Fibroblast of skin of scalp (primary cell): ENCODE results near the gene XPO6.

Experiments used
- DNase-seq: peaks from one replicate; pipeline ENCODE4 v3.0.0-alpha.2; 2013

Gene XPO6

DNA sequence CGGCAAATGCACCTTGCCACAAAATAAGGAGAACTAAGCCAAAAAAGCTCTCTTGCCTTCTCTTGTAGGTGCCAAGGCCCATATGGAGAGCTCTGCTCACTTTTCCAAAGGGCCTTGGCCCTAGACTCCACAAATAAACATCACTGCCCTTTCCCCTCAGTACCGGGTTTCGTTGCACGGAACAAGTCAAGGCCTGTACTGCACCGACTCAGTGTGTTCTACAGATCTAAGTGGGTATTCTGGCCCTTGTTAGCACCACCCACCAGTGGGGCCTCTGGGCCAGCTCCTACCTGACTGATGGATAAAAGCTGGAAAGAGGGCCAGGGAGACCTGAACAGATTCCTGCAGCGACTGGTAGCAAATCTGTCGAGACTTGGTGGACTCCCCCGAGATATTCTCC, 104.5 kb downstream of the XPO6 start:
- no peak for DNase-seq

DNA sequence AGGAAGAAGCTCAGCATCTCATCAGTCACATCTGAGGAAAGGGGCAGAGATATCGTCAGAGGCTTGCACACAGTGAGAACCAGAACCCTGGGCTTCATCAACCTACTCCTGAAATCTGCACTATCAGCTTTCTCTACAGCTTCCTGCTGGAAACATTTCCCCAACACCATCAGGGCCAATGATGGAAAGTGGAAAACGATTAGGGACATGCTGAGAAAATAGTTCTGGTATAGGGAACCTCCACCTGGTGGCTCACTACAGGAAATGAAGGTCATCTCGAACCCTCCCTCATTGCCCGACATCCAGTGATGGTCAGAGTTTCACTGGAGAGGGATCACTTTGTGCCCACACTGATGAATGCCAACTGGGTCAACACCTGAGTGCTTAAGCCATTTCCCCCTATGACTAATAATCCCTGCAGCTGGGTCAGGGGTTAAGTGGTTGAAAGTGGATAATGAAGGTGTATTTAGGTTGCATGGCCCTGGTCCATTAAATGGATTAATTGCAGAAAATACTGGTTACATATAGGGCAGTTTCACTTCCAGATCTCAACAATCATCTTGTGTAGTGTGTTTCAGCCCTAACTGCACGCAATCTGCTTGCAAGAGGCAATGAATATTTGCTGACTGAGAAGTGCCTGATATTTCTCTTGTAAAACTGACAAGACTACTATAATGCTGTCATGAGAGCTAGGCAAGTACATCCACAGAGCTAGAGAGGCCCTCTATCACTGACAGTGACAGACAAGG, 105.1 kb downstream of the XPO6 start:
- DNase-seq, result no peak

DNA sequence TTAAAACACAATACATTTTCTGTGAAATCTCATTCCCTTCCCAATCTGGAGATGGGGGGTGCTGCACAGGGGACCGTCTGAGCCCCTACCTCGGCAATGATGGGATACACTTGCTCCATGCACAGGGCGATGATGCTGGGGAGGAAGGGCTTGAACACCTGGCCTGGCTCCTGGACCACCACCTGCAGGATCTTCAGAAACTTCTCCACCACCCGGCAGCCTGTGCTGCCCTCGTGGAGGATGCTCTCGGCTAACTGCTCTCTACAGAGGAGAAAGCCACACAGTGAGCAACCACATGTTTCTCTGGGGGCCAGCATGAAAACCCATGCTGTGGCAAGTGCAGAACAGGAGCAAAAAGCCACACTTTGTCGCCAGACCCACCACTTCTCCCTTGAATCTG, 105.8 kb downstream of the XPO6 start:
- DNase-seq, result no peak

DNA sequence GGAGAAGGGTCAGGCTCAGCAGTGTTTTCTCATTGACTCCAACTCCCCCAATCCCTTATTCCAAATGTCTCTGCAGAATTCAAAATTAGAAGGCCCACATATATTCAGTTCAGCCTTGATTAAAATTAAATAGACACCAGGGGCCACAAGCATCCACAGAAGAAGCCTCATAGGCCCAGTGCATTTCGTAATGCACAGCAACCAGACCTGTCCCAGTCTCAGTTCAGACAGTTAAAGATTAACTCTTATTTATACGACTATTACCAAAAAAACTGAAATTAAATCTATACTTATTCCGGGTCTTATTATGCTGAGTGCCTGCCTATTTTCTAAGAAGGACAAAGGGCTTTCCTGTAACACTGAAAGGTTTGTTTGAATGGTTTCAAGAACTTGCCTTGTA, 106.5 kb downstream of the XPO6 start:
- DNase-seq, result no peak

DNA sequence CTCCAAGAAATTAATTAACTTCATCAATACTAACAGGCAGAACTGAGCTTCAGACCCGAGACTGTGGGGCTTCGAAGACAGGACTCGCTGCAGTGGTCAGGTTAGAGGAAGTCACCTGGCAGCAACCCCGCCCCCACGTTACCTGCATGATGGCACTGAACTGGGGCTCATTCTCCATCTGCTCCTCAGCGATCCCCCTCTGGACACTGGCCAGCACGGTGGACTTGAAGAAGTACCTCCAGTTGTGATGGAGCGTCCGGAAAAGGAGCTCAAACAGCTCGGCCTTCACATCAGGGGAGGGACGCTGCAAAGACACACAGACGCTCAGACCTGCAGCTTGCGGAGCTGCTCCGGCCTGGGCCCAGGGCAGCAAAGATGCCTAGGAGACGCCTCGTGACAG, 107.4 kb downstream of the XPO6 start:
- DNase-seq, result no peak

DNA sequence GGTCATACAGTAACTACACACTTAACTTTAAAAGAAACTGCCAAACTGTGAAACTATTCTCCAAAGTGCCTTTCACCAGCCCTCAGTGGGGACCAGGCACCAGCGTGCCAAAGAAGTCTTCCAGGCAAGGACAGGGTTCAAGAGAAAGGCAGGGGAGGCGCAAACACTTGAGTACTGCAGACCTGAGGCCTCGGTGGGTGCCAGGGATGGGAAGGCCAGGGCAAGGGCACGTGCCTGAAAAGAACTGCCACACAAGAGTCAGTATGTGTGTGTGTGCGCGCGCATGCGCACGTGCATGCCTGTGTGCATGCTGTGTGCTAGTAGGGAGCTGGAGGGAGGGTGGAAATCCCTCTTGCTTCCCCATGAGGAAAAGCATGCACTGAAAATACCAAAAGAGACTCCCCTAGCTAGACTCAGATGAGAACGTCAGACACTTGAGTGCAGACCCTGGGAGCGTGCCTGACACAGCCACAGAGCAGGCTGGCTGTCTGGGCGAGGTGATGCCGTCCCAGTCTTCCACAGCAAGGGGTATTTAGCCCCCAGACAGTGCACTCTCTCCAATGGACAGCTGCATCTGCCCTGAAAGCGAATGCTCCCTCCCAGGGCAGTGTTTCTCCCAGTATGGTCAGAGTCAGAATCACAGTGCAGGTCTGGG, 108.1 kb downstream of the XPO6 start:
- DNase-seq, result no peak

DNA sequence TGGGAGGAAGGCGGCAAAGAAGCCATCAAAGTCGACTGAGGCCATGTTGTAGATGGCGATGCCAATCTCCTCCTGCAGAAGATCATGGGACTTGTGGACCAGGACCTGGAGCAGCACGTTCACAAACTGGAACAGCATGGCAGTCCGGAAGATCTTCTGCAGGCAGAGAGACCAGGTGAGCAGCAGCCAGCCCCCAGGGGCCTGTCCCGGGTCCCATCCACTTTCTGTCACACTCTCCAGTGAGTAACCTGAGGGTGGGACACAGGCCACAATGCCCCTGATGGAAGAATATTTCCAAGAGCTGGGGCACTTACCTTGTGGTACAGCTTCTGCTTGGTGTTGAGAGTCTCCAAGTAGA, 110.3 kb downstream of the XPO6 start:
- no peak for DNase-seq

DNA sequence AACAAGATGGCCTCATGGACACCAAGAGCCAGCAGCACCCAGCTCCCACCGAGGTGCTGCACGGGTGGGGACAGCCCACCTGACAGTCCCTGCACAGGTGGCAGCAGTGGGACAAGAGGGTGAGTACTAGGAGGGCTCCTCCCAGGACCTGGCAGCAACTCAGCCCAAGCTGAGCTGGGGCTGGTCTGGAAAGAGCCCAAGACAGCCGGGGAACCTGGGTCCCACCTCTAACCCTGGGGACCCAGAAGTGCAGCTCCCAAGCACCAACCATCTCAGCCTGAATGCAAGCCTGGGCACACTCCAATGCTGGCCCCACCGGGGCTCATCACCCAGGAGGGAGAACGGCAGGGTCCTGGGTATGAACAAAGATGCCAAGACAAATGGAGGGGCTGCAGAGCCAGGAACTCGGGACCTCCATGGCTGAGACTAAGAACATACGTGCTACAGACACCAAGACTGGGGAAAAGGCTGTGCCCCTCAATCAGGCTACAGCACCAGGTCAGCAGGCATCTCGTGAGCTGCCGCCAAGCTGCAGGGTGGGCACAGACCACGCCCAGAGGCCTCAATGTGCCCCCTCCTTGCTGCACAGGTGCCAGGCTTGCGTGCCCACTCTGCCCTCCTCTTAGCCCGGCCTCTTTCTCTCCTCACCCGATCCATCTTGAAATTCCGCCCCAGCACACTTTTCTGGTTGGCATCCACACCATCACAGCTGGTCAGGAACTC, 110.8 kb downstream of the XPO6 start:
- DNase-seq, result no peak

DNA sequence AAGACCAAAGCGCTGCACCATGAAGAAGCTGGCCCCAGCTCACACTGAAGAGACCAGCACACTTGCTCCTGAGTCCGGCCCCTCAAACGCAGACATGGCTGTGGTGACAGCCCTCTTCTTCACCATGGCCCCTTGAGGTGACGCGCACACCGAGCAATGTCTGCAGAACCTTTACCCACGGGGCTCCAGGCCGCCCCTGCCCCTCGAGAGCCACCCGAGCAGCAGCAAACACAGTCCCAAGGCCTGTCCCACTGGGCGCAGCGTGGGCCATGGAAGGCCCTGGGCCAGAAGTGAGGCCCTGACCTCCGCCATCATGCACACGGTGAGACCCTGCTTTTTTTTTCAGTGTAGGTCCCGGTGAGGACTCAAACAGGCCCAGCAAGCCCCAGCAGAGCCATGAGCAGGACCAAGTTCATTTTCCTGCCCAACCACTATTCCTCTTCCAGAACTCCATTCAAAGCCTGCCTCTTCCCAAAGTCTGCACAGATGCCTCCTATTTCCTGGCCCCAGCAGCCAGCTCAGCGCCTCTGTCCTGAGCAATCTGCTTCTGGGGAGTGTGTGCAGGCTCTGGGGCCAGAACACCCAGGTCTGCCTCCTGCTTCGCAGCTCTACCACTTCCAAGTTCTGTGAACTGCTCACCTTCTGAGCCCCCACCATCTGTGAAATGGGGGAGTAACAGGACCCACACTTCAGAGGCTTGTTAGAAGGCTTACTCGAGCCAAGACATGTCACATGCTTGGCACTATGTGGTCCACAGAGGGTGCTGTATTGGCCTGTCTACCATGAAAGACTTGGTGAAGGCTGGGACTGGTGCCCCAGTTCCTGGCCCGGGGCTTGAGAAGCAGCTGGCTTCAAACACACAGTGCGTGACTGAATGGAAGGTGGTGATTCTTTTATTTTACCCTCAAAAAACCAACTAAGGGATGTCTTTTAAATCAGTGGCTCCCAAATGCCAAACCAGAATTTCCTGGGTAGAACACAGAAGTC, 112.5 kb downstream of the XPO6 start:
- no peak for DNase-seq

DNA sequence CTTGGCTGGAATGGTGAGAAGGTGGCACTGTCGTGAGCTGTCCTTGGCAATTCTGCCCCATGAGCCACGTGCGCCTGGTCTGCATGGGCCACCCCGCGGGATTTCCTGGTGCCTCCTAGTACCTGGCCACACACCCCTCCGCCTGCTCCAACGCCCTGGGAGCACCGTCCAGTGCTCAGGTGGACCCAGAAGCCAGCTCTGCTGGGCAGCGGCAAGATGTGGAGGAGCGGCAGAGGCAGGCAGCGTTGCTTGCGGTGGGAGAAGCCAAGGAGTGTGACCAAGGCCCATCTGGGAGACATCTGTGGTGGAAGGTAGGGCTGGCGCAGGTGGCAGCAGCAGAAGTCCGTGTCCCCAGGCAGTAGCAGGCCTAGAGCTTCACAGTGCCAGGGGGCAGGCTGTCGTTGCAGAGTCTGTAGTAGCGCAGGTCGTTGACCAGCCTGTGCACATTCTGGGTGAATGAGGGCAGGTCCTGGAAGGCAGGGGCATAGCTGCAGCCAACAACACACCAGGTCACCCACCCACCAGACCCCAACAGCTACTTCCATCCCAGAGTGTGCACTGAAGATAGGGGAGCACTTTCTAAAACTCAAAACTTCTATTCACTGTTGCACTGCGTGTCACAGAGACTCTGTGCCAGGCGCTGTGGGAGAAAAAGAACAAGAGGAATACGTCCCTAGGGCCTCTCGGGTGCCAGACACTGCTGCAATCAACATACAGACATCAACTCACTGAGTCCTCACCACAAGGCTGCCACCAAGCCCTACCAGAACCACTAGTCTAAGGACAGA, 113.4 kb downstream of the XPO6 start:
- DNase-seq, result no peak

DNA sequence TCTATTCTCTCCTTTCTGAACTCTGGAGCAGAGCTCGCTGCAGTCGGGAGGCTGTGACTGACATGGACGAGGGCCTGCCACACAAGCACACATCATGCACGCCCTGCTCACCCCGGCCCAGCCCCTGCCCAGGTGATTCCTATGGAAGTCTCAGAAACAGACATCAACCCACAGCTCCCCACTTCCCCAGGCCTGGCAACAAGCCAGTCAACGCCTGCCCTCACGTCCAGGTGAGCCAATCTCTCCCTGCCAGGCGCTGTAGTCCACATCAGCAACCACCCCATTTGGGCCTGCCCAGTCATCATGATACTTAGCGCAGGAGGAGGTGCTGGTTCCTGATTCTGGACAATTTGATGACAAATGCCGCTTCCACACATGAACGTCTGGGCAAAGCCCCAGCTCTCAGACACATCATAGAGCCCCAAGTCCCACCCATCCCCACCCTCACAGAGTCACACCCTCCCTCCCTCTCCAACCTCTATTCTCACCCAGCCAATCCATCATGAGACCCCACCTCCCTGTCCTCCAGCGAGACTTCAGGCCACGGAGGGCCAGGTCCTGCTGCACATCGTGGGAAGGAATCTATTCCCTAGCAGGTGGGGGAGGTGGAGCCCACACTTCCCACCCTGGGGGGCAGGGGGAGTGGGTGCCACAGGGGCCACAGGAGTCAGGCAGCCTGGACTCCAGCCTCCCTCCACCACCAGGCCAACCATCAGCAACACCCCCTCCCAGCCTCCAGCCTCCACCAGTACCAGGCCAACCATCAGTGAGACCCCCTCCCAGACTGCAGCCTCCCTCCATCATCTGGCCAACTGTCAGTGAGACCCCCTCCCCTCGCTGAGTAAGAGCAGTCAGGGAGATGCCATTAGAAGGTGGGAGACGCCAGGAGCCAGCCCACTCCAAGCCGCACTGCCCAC, 114.5 kb downstream of the XPO6 start:
- DNase-seq, result no peak

DNA sequence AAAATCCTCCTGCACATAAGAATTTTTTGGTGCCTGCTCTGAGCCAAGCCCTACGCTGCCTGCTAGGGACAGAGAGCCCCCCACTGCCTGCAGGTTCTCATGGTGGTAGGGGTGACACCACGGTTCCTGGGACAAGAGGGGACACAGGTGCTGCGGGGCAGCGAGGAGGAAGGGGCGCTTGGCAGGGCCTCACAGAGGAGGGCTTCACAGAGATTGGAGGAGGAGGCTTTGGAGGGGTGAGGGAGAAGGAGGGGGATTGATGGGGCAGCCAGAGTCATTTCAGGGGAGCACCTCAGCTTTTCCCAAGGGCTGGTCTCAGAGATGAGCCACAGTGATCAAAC, 118.4 kb downstream of the XPO6 start:
- DNase-seq, result no peak

DNA sequence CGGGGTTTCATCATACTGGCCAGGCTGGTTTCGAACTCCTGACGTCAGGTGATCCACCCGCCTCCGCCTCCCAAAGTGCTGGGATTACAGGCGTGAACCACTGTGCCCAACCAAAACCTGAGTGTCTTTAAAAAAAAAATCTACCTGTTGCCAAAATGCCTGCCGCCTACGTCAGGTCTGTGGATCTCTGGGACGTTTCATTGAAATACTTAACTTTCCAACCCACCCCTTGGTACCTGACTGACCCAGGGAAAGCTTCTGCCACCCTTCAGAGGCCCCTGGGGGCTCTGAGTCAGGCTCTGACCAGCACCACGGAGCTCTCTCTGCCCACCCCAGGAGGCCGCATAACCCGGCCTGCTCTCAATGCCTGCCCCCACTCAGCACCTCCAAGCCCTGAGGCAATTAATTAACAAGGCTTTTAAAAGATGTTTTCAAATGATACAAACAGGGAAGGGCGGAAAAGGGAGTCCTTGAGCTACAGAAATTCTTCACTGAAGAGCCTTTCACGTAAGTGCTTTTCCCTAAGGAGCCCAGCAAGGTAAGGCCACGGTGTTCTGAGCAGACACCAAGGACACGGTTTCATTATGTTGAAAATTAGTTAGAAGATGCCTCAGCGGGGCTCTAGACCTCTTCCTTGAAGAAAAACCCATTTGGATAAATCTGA, 118.9 kb downstream of the XPO6 start:
- DNase-seq, result no peak

DNA sequence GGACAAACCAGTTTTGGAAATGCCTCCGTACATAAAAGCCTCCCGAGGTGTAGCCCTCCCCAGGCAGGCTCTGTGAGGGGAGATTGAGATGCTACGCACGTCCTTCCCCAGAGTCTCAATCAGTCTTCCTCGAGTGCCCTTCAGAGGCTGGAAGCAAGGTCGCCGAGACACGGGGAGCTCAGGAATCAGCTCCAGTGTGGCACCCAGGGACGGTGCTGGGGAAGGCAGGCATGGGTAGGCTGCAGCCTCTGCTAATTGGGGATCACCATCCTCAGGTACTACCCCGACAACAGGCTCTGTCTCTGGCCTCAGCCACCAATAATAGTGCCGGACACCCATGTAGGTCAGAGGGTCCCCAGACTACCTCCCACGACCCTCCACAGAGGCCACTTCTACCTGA, 120.1 kb downstream of the XPO6 start:
- no peak for DNase-seq

DNA sequence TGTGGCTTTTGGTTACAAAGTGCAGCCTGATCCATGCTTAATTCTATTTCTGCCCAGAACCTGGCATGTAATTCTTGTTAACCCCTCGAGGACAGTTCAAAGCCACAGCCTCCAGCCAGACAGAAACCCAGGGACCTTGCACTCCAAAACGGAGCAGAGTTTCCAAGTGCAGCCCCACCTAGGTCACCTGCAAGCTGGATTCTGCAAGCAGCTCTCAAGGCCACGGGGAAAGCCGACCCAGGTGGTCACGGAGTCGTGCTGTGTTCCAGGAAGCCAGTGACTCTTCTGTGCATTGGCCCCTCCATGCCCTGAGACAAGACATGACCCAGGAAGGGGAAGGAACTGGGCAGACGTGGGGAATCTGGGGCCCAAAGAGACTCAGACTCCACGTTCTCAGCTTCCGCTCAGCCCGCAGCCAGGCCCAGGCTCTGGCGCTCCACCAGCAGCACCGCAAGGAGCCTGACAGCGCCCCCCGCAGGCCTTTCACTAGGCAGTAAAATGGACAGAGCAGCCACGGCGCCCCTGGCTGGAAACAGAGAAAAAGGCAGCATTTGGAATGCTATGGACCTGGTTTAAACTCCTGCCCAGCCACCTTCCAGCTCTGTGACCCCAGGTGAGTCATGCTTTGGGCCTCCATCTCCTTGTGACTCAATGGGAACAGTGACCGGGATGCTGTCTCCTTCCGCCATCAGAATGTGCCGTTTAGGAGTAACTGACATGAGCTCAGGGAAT, 121.0 kb downstream of the XPO6 start:
- DNase-seq, result peak; percentile 24

DNA sequence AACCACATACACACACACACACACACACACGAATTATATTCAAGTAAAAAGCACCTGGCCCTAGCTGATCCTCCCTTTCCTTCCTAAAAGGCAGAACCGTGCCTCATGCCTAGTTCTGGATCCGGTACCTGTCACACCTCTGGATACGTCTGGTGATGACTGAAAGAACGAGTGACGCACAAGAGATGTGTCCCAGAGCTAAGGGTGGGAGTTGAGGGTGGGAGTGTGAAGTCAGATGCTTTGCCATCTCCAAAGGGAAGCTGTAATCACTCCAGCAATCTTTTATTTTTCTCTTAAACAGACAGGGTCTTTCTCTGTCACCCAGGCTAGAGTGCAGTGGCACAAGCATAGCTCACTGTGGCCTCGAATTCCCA, 121.8 kb downstream of the XPO6 start:
- DNase-seq, result no peak

DNA sequence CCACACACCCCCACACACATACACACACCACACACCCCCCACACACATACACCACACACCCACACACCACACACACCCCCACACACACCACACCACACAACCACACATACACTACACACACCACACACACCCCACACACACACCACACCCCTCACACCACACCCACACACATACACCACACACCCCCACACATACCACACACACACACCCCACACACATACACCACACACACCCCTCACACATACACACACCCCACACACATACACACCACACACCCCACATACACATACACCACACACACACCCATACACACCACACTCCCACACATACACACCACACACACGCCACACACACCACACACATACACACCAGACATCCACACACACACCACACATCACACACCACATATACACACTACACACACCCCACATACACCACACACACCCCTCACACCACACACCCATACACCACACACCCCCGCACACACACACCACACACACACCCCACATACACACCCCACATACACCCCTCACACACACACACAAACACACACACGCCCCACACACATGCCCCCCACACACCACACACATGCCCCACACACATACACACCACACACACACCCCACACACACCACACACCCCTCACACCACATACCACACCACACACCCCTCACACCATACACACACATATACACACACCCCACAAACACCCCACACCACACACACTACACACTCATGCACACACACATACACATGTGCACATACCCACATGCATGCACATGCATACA, 122.4 kb downstream of the XPO6 start:
- DNase-seq, result no peak

DNA sequence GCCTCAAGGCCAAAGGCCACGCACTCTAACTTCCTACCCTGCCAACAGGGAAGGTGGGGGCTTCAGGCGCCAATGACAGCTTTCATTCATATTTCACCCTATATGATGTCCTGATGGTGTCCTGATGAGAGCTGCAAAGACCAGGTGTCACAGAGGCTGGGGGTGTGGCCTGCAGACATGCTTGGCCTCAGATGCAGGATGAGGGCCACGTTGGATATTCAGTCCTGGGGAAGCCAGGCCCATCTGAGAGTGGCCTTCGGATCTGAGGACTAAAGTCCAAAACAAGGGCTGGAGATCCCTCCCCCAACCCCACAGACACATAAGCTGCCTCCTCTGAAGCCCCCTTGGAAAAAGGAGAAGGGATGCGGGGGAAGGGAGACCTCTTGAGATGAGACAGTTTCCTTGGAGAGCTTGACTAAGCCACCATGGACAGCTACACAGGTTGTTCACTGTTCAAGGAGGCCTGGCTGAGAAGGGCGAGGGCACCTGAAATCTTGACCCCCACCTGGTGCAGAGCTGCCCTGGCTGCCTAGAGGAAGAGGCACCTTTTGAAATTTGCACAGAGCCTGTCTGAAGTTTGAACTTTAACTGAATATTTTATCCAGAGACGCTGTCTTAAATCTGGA, 124.0 kb downstream of the XPO6 start:
- no peak for DNase-seq
